HEK293 (cell line): ENCODE measurements around the gene FAM210B.

Experiments used
- CTCF ChIA-PET: fragments of 350-600 bp; formaldehyde crosslinking; extraction: SDS; loops from one replicate; lab custom pipeline; 2021; ENCODE audit warnings: antibody characterized with exemption; lab: Yijun Ruan, JAX
- POLR2A ChIA-PET: fragments of 300-600 bp; formaldehyde crosslinking; extraction: SDS; loops from one replicate; lab custom pipeline; 2020; ENCODE audit warnings: antibody characterized with exemption, inconsistent platforms; lab: Yijun Ruan, JAX
- H3K27ac ChIP-seq: fragments of 200-500 bp; sonication (Bioruptor generic); 2 replicates; pipeline ENCODE4 v1.5.1; 2014; ENCODE audit warnings: low read depth, low read length, control low read depth, inconsistent platforms; ENCODE audit errors: extremely low read depth
- H3K36me3 ChIP-seq, 2 experiments: fragments of 200-500 bp in 1 of 2; sonication (Bioruptor generic) in 1 of 2; 1 replicate in 1 of 2; 2 replicates in 1 of 2; pipeline ENCODE4 v1.5.1; 2014 to 2017; ENCODE audit warnings: inconsistent platforms in 2 of 2, low read length in 2 of 2; ENCODE audit not compliant: control insufficient read depth in 2 of 2, insufficient read depth in 1 of 2
- H3K4me1 ChIP-seq: fragments of 200-500 bp; sonication (Bioruptor generic); 2 replicates; pipeline ENCODE4 v1.5.1; 2014; ENCODE audit warnings: mild to moderate bottlenecking, low read length, inconsistent platforms; ENCODE audit not compliant: control insufficient read depth, insufficient read depth
- H3K4me3 ChIP-seq: 2 replicates; pipeline ENCODE4 v1.5.1; 2011; ENCODE audit warnings: low read depth, mild to moderate bottlenecking, control low read depth, low read length, moderate library complexity
- H3K9me3 ChIP-seq: fragments of 200-500 bp; sonication (Bioruptor generic); 2 replicates; pipeline ENCODE4 v1.5.1; 2014; ENCODE audit warnings: low read depth, low read length, inconsistent platforms; ENCODE audit not compliant: control insufficient read depth, insufficient read depth
- FEZF1 ChIP-seq: fragments of 450-650 bp; formaldehyde crosslinking; IDR thresholded peaks from 2 replicates; pipeline ENCODE4 v1.5.1; 2016; ENCODE audit warnings: missing biosample characterization, missing genetic modification characterization
- GLI2 ChIP-seq: fragments of 450-650 bp; formaldehyde crosslinking; IDR thresholded peaks from 2 replicates; pipeline ENCODE4; 2017; ENCODE audit warnings: missing biosample characterization, missing genetic modification characterization, low read depth, borderline replicate concordance
- GLIS2 ChIP-seq: fragments of 450-650 bp; formaldehyde crosslinking; IDR thresholded peaks from 2 replicates; pipeline ENCODE4 v1.5.1; 2016; ENCODE audit warnings: missing biosample characterization, missing genetic modification characterization
- HOXD13 ChIP-seq: sonication (generic); formaldehyde crosslinking; IDR thresholded peaks from 2 replicates; pipeline ENCODE4 v1.8.0; 2022; ENCODE audit warnings: missing genetic modification reagents, borderline replicate concordance
- MEIS1 ChIP-seq: sonication (generic); formaldehyde crosslinking; IDR thresholded peaks from 2 replicates; pipeline ENCODE4 v1.8.1; 2022; ENCODE audit warnings: missing genetic modification reagents, mild to moderate bottlenecking, borderline replicate concordance
- MZF1 ChIP-seq: fragments of 450-650 bp; formaldehyde crosslinking; IDR thresholded peaks from 2 replicates; pipeline ENCODE4 v1.5.1; 2017; ENCODE audit warnings: missing biosample characterization, missing genetic modification characterization, borderline replicate concordance
- PRDM4 ChIP-seq: fragments of 450-650 bp; formaldehyde crosslinking; IDR thresholded peaks from 2 replicates; pipeline ENCODE4 v1.5.1; 2017; ENCODE audit warnings: missing biosample characterization, missing genetic modification characterization
- PRDM6 ChIP-seq: fragments of 450-650 bp; formaldehyde crosslinking; IDR thresholded peaks from 2 replicates; pipeline ENCODE4 v1.5.1; 2017; ENCODE audit warnings: missing biosample characterization, missing genetic modification characterization
- SALL2 ChIP-seq: fragments of 450-650 bp; formaldehyde crosslinking; IDR thresholded peaks from 2 replicates; pipeline ENCODE4 v1.5.0; 2017; ENCODE audit warnings: missing biosample characterization, mild to moderate bottlenecking, missing genetic modification characterization, borderline replicate concordance
- SP7 ChIP-seq: fragments of 450-650 bp; formaldehyde crosslinking; IDR thresholded peaks from 2 replicates; pipeline ENCODE4 v1.5.1; 2016; ENCODE audit warnings: missing biosample characterization, missing genetic modification characterization
- ZNF146 ChIP-seq: fragments of 450-650 bp; formaldehyde crosslinking; IDR thresholded peaks from 2 replicates; pipeline ENCODE4 v1.5.1; 2016; ENCODE audit warnings: missing biosample characterization, missing genetic modification characterization
- ZNF155 ChIP-seq: fragments of 450-650 bp; formaldehyde crosslinking; IDR thresholded peaks from 2 replicates; pipeline ENCODE4 v1.5.1; 2016; ENCODE audit warnings: missing biosample characterization, missing genetic modification characterization
- ZNF175 ChIP-seq: fragments of 450-650 bp; formaldehyde crosslinking; IDR thresholded peaks from 2 replicates; pipeline ENCODE4 v1.5.1; 2016; ENCODE audit warnings: missing biosample characterization, missing genetic modification characterization
- ZNF184 ChIP-seq: fragments of 450-650 bp; IDR thresholded peaks from 2 replicates; pipeline ENCODE4 v1.5.1; 2018; ENCODE audit warnings: missing biosample characterization, mild to moderate bottlenecking, missing genetic modification characterization
- ZNF2 ChIP-seq: fragments of 450-650 bp; formaldehyde crosslinking; IDR thresholded peaks from 2 replicates; pipeline ENCODE4 v1.5.1; 2016; ENCODE audit warnings: missing biosample characterization, missing genetic modification characterization
- ZNF274 ChIP-seq, 2 experiments: fragments of 200-500 bp in 1 of 2; fragments of 450-650 bp in 1 of 2; sonication (Bioruptor generic) in 1 of 2; formaldehyde crosslinking in 1 of 2; IDR thresholded peaks; 2 replicates each; pipeline versions ENCODE4 v1.5.1 to v1.6.1; 2014 to 2016; ENCODE audit warnings: borderline replicate concordance in 1 of 2, inconsistent platforms in 1 of 2, low read length in 1 of 2, missing biosample characterization in 1 of 2, missing genetic modification characterization in 1 of 2
- ZNF280D ChIP-seq: fragments of 450-650 bp; formaldehyde crosslinking; IDR thresholded peaks from 2 replicates; pipeline ENCODE4 v1.5.1; 2016; ENCODE audit warnings: missing biosample characterization, missing genetic modification characterization
- ZNF350 ChIP-seq: fragments of 450-650 bp; formaldehyde crosslinking; IDR thresholded peaks from 2 replicates; pipeline ENCODE4 v1.5.0; 2017; ENCODE audit warnings: missing biosample characterization, mild to moderate bottlenecking, missing genetic modification characterization
- ZNF501 ChIP-seq: fragments of 450-650 bp; formaldehyde crosslinking; IDR thresholded peaks from 2 replicates; pipeline ENCODE4 v1.5.1; 2016; ENCODE audit warnings: missing biosample characterization, missing genetic modification characterization
- ZNF529 ChIP-seq: fragments of 450-650 bp; formaldehyde crosslinking; IDR thresholded peaks from 2 replicates; pipeline ENCODE4 v1.5.1; 2017; ENCODE audit warnings: missing genetic modification characterization, missing biosample characterization; ENCODE audit not compliant: insufficient replicate concordance
- ZNF658 ChIP-seq: fragments of 450-650 bp; formaldehyde crosslinking; IDR thresholded peaks from 2 replicates; pipeline ENCODE4; 2016; ENCODE audit warnings: missing biosample characterization, missing genetic modification characterization
- ZNF677 ChIP-seq: fragments of 450-650 bp; IDR thresholded peaks from 2 replicates; pipeline ENCODE4 v1.5.0; 2018; ENCODE audit warnings: missing biosample characterization, mild to moderate bottlenecking, missing genetic modification characterization, moderate library complexity
- ZNF776 ChIP-seq: fragments of 450-650 bp; formaldehyde crosslinking; IDR thresholded peaks from 2 replicates; pipeline ENCODE4 v1.5.0; 2017; ENCODE audit warnings: missing biosample characterization, missing genetic modification characterization, borderline replicate concordance

The FAM210B gene

GRCh38 chr20:56412473-56412790 is 53.7 kb downstream of the FAM210B start:
- no peak overlapping the region for H3K4me3 ChIP-seq
- ChIA-PET CTCF (interaction anchor here (0.7 to 1.3 kb wide), 3 partner anchors 10 to 12 kb away, joined by 3 to 7 read pairs (median 4); no protein-coding TSS in a partner anchor), POLR2A (no interaction called here)
- no peaks in the 10 kb centered on the region for H3K4me1 ChIP-seq
- no peaks in the 10 kb centered on the region for H3K9me3 ChIP-seq
- no peak overlapping the region for H3K27ac ChIP-seq
- peaks cover 6 to 48% of the 10 kb centered on the region in 2 experiments; a peak in 2 of 3 replicates for H3K36me3 ChIP-seq
- TF ChIP-seq SP7 (tag by site-specific recombination) (no peak), HOXD13 (CRISPR knock-in tag) (no peak), GLI2 (tag by site-specific recombination) (no peak), ZNF155 (tag by site-specific recombination) (no peak), ZNF280D (tag by site-specific recombination) (no peak), ZNF350 (no peak), ZNF2 (tag by site-specific recombination) (no peak), MZF1 (no peak), GLIS2 (tag by site-specific recombination) (no peak)
- TF ChIP-seq, all 188 proteins: peak for 0

- H3K36me3 ChIP-seq, result peaks cover 3 to 45% of the 10 kb centered on the region in 2 experiments; a peak in 2 of 3 replicates
- POLR2A ChIA-PET, result interaction anchor here (0.6 kb wide), 1 partner anchor 559 kb away, joined by 4 read pairs; no protein-coding TSS in a partner anchor
- H3K9me3 ChIP-seq, result no peaks in the 10 kb centered on the region
- TF ChIP-seq ZNF529 (tag by site-specific recombination), result no peak
- TF ChIP-seq PRDM4 (tag by site-specific recombination), result no peak
- no peak for TF ChIP-seq ZNF658 (tag by site-specific recombination)
- TF ChIP-seq SALL2 (tag by site-specific recombination), result no peak
- no peak for TF ChIP-seq ZNF184 (tag by site-specific recombination)
- TF ChIP-seq ZNF146, result no peak
- TF ChIP-seq FEZF1, result no peak
- TF ChIP-seq PRDM6 (tag by site-specific recombination), result no peak
- TF ChIP-seq MEIS1 (CRISPR knock-in tag), result no peak
- TF ChIP-seq ZNF274 (IDR thresholded peaks at IDR 0.05; ENCODE audit: low read length), result no peak
- TF ChIP-seq ZNF274 (tag by site-specific recombination; IDR thresholded peaks at IDR 0.05; ENCODE audit: borderline replicate concordance), result no peak
- no peak for TF ChIP-seq ZNF501
- no peak for TF ChIP-seq ZNF175
- no peak for TF ChIP-seq ZNF677
- no peak for TF ChIP-seq ZNF776
- H3K27ac ChIP-seq, result no peak overlapping the region
- no peaks in the 10 kb centered on the region for H3K4me1 ChIP-seq
- no peak overlapping the region for H3K4me3 ChIP-seq
- CTCF ChIA-PET, result interaction anchor here (0.7 kb wide), 1 partner anchor 13 kb away, joined by 3 read pairs; no protein-coding TSS in a partner anchor
Observed at GRCh38 chr20:56412949-56413348, 54.2 kb downstream of the FAM210B start.
